HG02981 (cell line): ENCODE measurements around the gene PDSS1.
A peak's percentile ranks its signal among the peaks of the same experiment; 100 is the strongest.
"Not testable (repeated sequence)": the region's sequence is repeated elsewhere in the genome, so short reads cannot be mapped to it uniquely, and the experiment has no call there.

ENCODE experiments used
- ATAC-seq: cut with Tn5 transposase; IDR thresholded peaks from one replicate; pipeline ENCODE4 v1.9.1; 2021; ENCODE audit warnings: mild to moderate bottlenecking, moderate library complexity; ENCODE audit not compliant: unreplicated experiment

PDSS1 gene

DNA sequence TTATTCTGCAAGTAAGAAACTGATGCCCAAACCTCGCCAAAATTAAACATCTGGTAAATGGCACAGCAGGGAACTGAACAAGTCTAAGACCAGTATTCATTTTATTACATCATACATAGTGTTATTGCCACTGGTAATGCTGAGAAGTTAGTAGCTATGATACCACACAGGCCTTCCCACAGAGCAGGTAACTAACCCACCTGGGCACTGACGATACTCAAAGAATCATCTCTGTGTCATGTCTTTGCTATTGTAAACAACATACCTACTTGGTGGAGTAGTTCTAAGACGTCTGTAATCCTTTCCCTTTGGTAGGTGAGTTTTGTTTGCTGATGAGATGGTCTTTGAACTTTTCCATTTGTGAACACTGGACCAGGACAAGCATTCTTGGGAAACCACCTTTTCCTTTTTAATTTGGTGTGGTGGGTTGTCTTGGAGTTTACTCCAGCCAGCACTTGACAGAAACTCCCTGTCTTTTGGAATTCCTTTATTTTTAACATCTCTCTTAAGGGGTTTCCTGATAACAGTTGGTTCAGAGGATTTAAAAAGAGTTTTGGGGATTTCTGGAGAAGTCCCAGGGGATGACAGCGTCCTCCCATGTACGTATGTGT is 40.9 kb downstream of the PDSS1 start:
- no peak for ATAC-seq

DNA sequence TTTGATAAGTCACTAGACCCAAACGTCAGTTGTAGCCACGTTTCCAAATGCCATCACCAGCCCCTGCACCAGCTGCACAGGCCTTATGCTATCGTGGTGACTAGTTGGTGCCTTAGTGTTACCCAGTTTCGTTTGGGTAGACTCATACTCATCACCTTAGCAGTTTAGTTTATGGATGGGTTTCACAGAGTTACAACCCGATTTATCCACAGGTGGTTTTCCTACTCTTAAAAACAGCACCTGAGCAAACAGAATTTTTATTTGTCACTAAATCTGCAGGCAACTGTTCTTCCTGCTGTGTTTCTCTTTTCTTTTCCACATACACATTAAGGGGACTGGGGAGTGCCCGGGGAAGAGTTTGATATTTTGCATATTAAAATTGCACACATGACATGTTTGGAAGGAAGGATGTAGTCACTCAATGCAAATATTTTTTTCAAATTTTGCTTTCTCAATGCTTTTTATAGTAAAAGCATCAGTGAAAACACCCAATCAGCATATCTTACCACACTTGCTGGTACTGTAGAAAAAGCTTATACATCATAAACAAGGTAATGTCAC is 41.6 kb downstream of the PDSS1 start:
- ATAC-seq = peak; percentile 35

DNA sequence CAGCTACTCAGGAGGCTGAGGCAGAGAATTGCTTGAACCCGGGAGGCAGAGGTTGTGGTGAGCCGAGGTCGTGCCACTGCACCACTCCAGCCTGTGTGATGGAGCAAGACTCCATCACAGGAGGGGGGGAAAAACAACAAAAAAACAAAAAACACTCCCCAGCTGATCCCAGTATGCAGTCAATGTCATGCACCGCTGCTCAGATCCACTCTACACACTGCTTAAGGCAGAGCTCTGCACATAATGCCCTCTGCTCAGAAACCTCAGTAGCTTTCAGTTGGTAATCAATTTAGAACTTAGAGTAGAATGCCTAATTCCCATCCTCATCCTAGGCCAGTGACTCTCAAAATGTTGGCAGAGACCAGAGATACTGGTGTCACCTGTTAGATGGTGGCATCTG is 43.9 kb downstream of the PDSS1 start:
- no peak for ATAC-seq

DNA sequence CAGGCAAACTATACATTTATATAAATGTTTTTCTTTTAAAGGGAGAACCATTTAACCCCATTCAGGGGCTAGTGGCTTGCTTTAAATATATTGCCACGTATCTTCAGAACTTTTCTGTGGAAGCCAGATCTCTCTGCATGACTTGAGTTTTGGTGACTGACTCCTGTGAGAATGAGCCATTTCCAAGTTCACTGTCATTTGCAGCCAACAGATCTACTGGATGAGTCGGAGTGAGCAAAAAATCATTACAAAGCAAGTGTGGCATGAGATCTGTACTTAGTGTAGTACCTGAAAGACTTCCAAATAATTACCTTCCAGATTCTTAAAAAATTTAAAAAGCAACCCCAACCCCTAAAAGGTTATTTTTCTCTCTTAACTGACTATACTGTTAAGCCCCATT is 45.6 kb downstream of the PDSS1 start:
- no peak for ATAC-seq

DNA sequence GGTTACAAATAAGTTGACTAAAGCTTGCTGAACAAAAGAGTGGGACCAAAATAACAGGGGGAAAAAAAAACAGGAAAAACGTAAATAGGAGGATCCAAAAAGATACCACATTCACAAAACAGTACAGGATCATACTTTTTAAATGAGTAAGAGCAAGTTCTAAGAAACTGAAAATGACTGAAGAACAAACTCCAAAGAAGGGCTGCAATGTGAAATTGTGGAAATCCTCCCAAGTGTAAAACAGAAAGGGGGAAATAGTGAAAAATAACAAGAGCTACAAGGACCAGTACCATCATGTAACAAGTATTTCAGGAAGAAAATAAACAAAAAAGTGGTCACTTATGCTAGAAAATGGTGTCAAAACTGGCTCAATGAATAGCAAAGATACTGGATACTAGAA is 46.3 kb downstream of the PDSS1 start:
- no peak for ATAC-seq

DNA sequence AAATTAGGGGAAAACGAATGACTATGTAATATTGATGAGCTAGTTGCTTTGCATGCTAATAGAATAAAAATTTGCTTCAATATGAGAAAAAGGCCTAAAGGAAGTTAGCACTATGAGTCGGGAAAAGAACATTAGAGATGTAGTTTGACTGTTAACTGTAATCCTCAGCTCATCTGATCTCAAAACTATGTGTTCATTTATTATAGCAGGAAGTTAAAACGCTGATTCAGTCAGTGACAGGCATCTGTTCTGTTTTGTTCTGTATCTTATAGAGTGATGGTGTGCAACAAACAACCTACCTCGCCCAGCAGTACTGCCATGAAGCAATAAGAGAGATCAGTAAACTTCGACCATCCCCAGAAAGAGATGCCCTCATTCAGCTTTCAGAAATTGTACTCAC is 48.6 kb downstream of the PDSS1 start:
- ATAC-seq = no peak

DNA sequence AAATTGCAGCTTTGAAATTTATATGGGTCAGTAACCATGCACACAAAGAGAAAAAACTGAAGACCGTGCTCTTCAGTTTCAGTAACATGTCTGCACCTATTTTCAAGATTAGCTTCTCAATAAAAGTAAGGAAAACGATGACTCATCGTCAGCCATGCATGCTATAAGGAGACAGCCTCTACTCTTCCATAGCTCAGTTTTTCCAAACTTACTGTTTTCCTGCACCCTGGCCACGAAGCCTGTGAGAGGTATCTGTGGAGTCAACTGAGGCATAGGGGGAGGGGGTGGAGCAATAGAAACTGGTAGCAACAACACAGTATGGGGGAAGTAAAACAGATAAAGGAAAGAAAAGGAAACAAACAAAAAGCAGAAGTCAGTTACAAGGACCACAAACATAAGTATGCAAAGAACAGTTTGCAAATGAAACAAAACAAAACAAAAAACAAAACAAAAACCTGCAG is 58.0 kb downstream of the PDSS1 start:
- peak; percentile 96 for ATAC-seq

DNA sequence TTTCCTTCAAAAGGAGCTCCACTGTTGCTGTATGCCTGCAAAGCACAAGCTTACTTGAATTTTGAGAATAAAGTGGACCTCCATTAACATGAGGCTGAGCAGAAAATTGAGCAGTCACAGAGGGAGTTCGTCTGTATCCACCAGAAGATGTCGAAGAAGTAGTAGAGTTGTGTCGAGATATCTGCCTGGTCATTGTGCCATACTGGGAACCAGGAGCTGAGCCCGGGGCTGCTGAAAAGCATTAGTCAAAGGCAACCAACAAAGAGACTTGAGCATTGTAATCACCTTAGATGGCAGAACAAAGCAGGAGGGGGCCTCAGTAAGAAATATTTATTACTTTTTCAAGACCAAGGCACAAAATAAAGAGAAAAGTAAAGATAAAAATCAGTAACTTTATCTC is 61.5 kb downstream of the PDSS1 start:
- no peak for ATAC-seq

DNA sequence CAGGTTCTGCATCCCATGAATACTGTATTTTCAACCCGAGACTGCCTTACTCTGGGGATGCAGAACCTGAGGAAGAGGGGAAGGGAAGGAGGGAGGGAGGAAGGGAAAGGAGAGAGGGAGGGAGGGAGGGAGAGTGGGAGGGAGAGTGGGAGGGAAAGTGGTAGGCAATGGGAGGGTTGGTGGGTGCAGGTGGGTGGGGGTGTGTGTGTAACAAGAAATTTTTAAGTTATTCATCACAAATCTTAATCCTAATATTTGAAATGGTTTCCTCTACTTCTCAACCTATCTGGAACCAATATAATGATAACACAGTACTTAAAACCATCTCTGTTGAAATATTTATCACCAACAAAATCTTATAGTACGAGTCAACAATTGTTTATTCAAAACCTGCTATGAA is 68.0 kb downstream of the PDSS1 start:
- no peak for ATAC-seq

DNA sequence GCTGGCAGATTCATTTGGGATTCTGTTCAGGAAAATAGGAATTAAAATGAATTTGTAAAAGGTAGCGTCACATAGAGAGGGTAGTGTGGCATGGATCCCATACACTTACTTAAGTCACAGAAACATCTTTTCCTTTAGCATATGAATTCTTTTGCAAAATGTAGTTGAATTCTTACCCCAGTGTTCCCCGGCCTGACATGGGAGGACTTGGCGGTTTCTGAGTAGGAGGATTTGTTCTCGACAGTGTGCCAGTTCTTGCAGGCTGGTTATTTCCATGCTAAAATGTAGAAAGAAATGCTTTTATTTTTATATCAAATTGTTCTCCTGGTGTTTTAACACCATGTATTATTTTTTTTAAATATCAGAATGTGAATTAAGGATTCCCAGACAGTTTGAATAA is 72.6 kb downstream of the PDSS1 start:
- ATAC-seq = no peak

DNA sequence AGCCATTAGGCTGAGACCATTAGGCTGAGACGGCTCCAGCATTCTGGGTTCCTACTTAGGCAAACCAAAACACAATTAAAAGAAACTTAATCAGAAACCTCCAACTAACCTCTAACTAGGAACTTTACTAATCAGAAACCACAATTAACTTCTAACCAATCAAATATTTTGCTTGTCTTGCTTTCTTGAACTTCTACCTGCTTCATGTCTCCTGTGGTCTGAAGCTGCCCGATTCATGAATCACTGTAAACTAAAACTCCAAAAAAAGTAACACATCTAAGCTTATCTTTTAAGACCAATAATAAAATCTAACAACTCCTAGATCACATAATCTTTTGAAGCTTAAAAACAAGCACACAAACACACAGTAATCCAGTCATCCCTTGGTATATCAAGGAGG is 76.1 kb downstream of the PDSS1 start:
- no peak for ATAC-seq

DNA sequence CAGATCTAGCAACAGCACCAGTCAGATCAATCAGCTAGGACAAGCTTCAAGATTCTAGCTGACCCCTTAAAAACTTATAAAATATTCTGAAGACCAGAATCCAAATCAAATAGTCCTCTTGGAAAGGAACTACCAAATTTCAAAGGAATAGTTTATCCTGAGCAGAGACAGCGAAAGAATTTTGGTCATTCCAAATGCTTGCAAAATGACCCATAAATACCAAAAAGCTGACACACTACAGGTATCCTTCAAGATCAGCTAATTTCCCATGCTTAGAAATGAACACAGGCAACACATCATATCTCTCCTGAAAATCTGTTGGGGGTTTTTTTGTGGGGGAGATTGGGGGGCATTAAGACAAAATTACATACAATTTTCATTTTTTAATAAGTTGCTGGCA is 78.8 kb downstream of the PDSS1 start:
- ATAC-seq = no peak

DNA sequence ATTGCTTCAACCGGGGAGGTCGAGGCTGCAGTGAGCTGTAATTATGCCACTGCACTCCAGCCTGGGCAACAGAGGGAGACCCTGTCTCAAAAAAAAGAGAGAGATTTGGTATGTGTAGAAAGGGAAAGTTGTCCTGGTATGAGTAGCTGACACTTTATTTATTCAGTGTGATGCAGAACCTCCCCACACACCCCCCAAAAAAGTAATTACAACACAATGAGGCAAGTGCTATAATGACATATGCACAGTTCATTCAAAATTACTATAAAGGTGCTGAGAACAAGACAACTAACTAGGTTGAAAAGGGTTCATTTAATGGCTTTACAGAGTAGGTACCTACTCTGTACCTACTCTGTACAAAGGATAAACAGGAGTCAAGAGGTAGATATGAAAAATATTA is 80.2 kb downstream of the PDSS1 start:
- ATAC-seq = no peak

DNA sequence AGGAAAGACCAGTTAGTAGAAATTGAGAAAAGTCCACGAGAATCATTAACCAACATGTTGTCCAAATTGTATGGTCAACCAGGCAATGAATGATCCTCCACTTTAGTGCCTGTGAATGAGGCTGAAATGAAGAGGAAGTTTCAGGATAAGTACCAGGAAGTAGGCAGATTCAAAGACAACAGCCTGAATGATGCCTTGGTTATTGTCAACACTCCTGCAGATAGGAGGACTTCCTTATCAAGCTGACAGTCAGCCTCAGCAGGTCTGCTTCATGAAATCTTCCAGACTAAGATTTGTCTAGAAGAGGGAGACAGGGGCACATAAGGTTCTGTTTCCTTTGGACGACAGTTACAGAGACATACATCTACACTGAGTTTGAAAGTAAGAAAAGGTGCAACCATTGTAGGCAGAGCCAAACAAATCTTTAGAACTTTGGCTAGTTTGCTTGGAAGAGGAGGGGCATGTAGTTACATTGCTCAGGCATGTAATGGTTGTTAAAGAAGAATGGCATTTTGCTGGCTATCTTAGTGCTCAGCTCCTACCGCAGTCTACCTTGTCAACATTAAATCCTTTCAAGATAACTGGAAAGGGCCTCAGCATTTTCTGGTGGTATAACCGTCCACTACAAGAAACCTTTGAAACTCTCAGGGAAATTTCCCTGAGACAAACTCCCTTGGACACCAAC is 81.8 kb downstream of the PDSS1 start:
- no peak for ATAC-seq

DNA sequence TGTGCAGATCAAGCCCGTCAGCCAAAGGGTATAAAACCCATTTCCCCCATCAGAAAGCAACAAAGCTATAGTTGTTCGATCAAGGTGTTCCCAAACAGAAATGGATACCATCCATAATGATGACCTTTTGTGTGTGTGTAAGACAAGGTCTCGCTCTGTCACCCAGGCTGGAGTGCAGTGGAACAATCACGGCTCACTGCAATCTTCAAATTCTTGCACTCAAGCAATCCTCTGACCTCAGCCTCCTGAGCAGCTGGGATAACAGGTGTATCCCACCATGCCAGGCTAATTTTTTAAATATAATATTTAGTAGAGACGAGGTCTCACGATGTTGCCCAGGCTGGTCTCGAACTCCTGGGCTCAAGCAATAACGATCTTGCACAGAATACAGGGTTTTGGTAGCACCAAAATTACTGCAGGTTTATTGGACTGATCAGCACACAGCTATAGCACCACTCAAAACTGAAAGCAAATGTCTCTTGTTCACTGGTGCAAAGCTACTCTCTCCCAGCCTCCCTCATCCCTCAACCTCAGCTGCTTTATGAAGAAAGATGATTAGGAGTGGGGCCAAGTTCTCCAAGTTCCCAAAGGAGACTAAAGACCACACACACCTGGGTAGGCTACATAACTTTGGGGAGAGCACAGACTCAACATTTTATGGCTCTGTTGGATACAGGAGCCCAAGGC is 82.7 kb downstream of the PDSS1 start:
- no peak for ATAC-seq

DNA sequence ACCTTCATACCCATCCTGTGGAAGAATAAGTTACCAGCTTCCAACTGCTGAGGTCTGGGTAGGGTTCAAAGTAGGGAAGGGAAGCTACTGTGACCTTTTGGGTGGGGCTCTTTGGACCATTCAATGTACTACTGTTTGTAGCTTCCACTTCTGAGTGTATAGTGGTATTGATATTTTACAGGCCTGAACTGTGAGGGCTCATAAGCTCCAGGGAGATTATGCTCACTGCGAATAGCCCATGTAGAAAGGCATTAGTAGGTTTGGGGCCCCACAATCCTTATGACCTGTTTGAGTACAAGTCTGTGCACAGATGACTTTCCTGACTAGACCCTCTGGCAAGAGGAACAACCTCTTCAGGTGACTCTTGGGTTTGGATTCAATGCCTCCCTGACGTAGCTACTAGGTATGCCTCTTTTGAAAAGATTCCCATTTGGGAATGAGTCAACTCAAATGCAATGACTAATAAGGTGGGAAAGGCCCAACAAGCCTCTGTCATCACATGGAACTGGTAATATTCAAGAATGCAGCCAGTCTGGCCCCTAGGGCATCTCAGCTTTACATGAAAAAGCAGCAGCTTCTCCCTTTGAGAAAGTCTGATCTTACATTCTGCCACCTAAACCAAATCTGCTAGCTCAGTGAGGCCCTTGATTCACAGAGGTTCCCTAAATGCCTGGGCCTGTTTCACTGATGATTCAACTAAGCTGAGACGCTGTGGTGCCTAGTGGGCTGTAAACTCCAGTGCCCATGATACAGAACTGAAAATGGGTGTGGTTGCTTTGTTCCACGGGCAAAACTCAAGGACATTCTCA is 83.5 kb downstream of the PDSS1 start:
- ATAC-seq = peak; percentile 55

DNA sequence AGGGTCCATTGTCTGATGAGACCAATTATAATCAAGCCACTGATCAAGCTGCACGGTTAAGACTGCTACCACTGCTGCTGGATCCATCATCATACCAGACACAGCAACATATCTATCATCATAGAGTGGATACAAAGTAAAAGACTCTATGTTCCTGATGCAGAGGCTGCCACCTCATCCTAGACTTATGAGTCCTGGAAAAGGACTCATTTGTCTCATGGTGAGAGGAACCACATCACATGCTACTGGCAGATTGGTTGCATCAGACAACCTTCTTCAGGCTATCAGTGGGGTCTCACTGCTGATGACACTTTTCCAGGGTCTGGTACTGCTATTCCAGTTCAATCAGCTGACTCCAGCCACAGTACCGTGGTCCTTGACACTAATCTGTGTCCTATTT is 84.3 kb downstream of the PDSS1 start:
- ATAC-seq = no peak

DNA sequence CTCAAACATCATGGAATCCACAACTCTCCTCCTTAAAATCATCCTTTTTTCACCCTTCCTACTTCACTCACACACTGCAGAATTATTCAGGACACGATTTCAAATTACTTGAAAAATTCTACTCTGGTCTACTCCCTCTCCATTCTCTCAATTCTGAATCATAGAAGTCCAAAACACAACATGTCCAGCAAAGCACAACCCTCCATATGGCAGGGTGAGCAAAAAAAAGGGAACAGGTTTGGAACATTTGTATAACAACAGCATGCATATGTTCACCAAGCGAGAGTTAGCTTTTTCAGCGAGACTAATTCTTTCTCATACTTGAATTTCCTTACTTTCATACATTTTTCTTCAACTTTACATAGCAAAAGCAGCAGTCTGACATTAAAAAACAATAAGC is 89.9 kb downstream of the PDSS1 start:
- no peak for ATAC-seq

DNA sequence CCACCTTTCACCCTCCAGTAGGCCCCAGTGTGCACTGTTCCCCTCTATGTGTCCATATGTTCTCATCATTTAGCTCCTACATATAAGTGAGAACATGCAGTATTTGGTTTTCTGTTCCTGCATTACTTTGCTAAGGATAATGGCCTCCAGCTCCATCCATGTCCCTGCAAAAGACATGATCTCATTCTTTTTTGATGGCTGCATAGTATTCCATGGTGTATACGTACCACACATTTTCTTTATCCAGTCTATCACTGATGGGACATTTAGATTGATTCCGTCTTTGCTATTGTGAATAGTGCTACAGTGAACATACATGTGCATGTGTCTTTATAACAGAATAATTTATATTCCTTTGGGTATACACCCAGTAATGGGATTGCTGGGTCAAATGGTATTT is 92.3 kb downstream of the PDSS1 start:
- not testable (repeated sequence) for ATAC-seq

DNA sequence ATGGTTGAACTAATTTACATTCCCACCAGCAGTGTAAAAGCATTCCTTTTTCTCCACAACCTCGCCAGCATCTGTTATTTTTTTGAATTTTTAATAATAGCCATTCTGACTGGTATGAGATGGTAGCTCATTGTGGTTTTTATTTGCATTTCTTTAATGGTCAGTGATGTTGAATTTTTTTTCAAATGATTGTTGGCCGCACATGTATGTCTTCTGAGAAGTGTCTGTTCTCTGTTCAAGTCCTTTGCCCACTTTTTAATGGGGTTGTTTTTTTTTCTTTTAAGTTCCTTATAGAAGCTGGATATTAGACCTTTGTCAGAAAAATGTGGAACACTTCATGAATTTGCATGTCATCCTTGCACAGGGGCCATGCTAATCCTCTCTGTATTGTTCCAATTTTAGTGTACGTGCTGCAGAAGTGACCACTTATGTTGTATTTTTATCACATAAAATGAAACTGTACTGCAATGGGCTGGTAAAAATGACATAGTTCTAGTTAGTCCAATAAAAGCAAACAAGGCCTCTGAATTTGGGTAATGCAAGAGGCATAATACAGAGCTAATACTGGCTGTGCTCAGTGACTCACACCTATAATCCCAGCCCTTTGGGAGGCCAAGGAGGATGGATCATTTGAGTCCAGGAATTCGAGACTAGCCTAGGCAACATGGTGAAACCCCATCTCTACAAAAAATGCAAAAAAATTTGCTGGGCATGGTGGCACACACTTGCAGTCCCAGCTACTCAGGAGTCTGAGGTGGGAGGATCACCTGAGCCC is 92.9 kb downstream of the PDSS1 start:
- ATAC-seq = no peak
